Stimulated activated CD4-positive, alpha-beta T cell treated with anti-CD3 and anti-CD28 coated beads, Interleukin-15, amount 100 ng/mL, for 48 hours (primary cell): Measurements from ENCODE around the gene ARL8A.
A peak's percentile ranks its signal among the peaks of the same experiment; 100 is the strongest.
"Not testable (repeated sequence)": the region's sequence is repeated elsewhere in the genome, so short reads cannot be mapped to it uniquely, and the experiment has no call there.

Experiments
- DNase-seq, 2 donors: peaks; one replicate each; pipeline ENCODE4 v3.0.0-alpha.2; 2020; ENCODE audit warnings: low read depth in 2 of 2

ARL8A gene

DNA sequence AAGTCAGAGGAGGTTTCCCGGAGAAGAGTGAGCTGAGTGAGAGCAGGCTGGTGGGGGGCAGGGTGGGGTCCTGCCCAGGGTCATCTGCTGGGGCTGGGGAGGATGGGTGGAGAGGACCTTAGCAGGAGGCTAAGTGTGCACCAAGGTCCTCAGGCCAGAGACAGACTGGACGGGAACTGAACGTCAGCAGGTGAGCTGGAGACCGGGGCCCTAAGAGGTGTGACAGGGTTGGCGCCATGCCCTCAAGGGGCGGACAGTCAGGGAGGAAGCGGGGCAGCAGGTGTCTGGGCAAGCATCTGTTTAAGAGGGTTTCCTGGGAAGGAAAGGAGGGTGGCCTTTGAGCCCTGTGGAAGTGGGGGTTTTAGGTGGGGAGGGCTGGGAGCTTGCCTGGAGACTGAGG, 29.5 kb upstream of the ARL8A start:
- no peak for DNase-seq

GRCh38 chr1:202172015-202172355, 27.4 kb upstream of the ARL8A start:
- no peak for DNase-seq

GRCh38 chr1:202171292-202172014, 26.9 kb upstream of the ARL8A start:
- no peak for DNase-seq

DNA sequence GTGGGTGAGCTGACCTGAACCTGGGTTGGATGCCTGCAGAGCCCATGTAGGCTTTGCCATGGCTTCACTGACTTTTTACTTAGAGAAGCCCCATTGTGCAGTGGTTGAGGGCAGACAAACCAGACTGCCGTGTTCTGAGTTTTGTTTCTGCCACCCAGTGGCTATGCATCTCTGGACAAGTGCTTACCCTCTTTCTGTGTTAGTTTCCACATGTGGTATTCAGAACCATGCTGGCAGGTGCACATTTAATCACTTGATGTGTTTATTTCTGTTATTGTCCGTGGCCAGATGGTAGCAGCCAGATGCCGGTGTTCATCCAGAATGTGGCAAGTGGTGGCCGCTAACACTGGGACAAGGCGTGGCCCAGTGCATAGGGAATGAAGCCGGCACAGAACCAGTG, 26.2 kb upstream of the ARL8A start:
- no peak for DNase-seq

DNA sequence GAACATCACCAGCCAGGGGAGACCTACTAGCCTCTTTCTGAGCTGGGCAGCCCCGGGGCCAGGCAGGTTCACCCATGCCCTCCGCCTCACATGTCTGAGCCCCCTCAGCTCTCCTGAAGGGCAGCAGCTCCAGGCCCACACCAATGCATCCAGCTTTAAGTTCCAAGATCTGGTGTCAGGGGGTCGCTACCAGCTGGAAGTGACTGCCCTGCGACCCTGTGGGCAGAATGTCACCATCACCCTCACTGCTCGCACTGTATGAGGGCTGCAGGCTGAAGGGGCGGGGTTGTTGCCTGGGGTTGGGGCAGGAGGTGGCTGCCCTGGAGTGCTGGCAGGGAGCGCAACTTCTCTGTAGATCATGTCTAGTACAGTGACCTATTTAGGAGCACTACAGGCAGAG, 24.3 kb upstream of the ARL8A start:
- no peak for DNase-seq

DNA sequence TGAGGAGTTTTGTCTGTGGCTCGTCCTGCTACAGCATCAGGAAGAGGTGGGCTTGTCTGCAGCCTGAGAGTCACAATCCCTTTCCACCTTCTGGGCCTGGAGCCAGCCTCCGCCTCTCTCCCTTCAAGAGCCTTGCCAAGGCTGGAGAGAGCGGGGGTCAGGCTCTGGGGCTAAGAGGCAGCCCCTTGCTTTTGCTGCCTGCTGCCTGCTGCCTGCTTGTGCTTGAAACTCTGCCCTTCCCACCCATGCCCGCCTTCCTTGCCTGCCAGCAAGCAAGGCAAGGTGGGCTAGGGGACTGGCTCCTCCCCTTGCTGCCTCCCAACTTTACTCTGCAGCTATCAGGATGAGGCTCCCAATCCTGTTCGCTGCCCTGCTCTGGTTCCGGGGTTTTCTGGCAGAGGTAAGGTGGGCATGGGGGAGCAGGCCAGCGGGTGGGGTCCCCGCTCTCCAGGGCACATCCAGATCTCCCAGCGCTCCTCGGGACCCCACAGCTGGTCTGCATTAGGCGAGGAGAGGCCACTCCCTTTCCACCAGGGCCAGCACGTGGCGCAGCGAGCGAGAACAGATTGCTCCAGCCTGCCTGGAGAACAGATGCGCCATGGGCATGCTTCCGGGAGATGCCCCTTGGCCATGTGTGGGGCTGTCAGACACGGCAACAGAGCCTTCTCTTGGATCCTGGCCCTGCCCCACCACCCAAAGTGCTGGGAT, 23.3 kb upstream of the ARL8A start:
- DNase-seq, result no peak

- not testable (repeated sequence) for DNase-seq
Observed at GRCh38 chr1:202167054-202167453, 22.5 kb upstream of the ARL8A start.

- DNase-seq, result no peak
Observed at GRCh38 chr1:202165942-202166843, 21.7 kb upstream of the ARL8A start.

DNA sequence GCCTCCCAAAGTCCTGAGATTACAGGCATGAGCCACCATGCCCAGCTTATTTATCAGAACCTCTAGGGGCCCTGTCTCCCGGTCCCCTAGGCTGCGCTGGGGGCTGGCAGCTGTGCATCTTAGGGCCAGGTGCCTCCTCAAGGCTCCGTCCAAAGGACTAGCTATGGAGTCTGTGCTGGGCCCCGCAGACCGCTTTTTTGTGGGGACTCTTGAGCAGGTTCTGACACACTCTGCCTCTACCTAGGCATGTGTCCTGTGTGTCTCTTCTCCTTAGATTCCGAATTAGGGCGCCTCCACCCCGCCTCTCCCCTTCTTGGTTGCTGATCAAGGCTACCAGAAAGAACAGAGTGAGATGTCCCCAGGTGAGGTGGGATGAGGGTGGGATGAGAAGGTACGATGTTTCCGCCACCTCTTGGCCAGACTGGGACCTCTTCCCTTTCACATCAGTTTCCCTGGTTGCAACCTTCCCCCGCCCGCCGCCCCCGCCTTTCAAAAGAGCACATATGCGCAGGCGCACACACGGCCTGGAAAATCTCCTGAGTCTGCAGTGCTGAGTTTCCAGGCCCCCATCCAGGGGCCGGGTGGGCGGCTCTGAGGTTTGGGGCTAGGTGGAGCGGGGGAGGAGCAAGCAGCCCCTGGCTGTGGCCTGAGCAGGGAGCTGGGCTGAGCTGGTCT, 20.9 kb upstream of the ARL8A start:
- peak in 1 of 2 donors; percentile 58 for DNase-seq

DNA sequence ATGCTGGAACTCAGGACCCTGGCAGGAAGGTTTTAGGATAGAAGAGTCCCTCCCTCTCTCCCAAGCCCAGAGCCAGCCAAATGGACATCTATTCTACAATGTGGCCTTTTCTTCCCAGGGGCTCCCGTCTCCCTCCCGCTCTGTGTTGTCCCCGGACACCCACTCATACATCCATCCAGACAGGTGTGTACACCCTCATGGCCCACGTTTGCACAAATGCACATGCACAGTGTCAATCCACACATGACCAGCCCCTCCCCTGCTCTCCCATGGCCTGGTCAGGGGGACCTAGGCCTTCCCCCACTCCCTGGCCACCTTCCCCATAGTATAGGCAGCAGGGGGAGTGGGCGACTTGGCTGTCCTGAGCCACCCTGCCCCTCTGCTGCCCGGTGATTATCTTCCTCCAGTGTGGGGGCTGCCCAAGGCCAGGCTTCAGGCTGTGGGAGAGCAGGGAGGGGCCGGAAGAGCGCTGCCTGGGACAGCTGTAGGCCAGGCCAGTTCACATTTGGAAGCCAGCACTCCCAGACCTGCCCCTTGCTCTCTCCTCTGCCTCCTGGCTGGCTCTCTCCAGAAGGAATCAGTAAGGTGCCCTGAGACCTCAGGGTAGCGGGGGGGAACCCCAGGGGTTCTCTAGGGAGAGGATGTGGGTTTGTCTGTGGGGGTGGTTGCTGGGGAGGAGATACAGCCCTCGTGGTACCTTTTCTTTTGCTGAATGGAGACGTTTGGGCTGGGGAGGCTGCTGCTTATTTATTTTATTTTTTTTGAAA, 19.9 kb upstream of the ARL8A start:
- DNase-seq, result no peak

DNA sequence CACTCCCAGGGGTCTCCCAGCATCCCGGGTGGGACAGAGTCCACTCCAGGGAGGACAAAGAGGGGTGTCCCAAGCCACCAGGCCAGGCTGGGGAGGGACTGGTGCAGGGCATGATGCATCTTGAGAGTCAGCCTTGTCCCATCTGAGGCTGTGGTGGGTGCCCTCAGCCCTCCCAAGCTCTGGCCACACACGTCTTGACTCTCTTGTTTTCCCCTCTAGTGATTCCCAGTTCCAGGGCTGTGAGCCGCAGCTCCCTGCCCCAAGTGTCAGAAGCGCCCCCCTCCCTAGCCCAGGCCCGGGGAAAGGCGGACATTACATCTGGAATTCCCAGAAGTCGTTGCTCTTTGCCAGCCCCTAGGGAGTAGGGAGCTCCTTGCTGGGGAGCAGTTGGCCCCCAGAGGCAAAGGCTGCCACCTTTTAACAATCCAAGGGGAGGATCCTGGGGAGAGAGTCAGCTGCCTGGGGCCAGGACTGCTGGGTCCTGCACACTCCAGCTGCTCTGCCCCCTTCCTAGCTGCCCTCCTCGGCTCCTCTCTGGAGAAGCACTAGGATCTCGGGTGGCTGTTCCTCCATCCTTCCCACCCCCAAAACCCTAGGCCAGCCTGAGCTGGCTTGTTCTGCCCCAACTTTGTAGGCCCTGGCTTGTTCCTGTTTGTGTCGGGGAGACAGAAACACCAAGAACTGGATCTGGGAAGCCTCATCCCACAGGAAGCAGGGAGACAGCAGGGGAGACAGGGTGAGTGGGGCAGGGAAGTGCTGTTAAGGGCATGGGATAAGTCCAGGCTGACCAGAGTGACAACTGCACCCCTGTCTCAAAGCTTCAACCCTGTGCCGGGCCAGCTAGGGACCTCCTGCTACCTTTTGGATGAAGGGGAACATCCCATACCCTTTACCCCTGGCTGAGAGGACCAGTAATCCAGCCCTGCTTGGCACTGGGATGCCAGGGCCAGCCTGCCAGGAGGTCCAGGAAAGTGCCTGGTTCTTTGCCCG, 19.0 kb upstream of the ARL8A start:
- no peak for DNase-seq

DNA sequence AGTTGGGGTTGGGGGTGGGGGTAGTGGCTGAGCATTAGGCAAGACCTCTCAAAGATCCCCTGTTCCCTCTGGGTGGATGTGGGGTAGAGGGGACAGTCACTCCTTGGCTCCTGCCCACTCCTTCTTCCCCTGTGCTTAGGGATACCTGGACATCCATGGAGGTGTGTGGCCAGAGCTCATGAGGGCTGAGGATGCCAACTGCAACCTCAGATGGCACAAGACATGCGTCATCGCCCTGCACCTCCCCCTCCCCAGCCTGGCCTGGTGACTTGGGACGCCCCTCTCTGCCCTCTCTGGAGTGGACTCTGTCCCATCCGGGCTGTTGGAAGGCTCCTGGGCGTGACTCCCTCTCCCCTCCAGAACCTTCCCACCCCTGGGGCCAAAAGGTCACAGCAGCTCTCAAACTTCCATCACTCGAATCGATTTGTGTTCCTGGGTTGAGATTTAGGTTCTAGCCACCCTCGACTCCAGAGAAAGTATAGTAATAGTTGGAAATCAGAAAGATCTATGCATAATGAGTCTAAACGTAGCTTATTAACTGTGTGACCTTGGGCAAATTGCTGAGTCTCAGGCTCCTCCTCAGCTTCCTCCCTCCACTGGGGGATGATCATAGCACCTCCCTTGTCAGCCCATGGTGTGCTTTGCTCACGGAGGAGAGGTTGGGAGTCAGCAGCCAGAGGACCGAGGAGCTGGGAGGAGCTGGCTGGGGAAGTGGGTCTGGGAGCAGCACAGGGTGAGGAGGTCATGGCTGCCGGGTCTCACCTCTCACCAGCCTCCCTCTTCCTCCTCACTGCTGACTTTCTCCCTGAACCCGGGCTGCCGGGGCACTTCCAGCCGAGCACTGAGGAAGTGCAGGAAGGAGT, 18.1 kb upstream of the ARL8A start:
- DNase-seq, result no peak

GRCh38 chr1:202162047-202162417, 17.5 kb upstream of the ARL8A start:
- DNase-seq, result peak in 1 of 2 donors; percentile 54

GRCh38 chr1:202161151-202162046, 16.9 kb upstream of the ARL8A start:
- DNase-seq, result no peak

GRCh38 chr1:202160377-202160940, 15.9 kb upstream of the ARL8A start, which contains the start of gene PTPN7:
Gene PTPN7 (minus strand): TSS chr1:202160602. CDS start chr1:202159402, 1,200 bp downstream.
- DNase-seq, result peak; percentile 83 to 88

DNA sequence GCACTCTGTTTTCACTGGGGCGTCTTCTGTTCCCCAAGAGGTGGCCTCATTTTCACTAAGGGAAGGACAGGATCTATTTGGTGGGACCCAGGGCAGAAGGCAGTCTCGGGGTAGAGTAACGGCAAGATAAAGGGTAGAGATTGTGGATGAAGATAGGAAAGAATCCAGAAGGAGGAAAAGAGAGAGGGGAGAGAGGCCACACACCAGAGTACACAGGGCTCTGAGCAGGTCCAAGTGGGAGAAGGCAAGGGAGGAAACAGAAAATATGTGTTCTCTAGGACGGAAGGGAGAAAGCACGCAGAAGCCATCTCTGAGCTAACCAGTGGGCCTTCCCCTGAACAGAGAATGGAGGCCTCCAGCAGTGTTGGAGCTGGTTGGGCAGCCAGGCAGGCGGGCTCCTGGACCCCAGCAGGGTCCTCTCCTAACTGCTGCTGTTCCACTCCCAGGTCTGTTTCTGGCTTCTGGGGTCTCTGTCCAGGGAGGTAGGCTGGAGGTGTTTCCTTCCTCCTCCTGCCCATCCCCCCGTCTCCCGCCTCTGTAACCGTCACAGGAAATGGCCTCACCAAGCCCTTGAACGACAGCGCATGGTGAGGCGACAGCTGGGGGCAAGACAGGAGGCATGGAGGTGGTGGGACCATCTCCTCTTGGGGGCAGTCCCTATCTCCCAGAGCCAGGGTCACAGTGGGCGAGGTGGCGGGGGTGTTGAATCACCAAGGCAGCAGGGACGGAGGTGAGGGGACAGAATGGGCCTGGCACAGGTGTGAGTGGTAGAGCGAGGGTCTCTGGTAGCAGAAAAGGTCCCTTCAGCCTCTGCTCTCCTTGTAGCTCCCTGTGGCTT, 15.2 kb upstream of the ARL8A start:
- DNase-seq, result peak; percentile 55 to 65
